GM12878 (cell line): Measurements from ENCODE around the gene CREG2. TPM values are rescaled to one million over a fixed set of nuclear protein-coding genes. Genes with fewer than 3 reads are reported as not detected.

Source experiments
- CHD4 ChIP-seq: fragments of 200-600 bp; sonication (generic); IDR thresholded peaks from 2 replicates; pipeline ENCODE4 v1.6.1; 2016; ENCODE audit warnings: mild to moderate bottlenecking
- E2F4 ChIP-seq: IDR thresholded peaks from 2 replicates; pipeline ENCODE4 v1.6.1; 2012; ENCODE audit warnings: low read depth, low read length, improper control_type of control experiment
- EED ChIP-seq: sonication (generic); IDR thresholded peaks from 2 replicates; pipeline ENCODE4 v1.6.1; 2016; ENCODE audit warnings: antibody characterized with exemption, low read depth
- ELK1 ChIP-seq: IDR thresholded peaks from 2 replicates; pipeline ENCODE4 v1.6.1; 2012; ENCODE audit warnings: low read depth, low read length, improper control_type of control experiment
- FOS ChIP-seq: IDR thresholded peaks from 3 replicates; pipeline ENCODE4 v1.6.1; 2011; ENCODE audit warnings: borderline replicate concordance; ENCODE audit not compliant: insufficient read length; ENCODE audit errors: extremely low read depth
- GABPA ChIP-seq: IDR thresholded peaks from 2 replicates; pipeline ENCODE4 v1.6.1; 2014; ENCODE audit warnings: antibody characterized with exemption, low read depth, mild to moderate bottlenecking, inconsistent platforms
- HSF1 ChIP-seq: fragments of 150-350 bp; IDR thresholded peaks from 2 replicates; pipeline ENCODE4 v1.6.1; 2014; ENCODE audit warnings: mild to moderate bottlenecking, low read depth, low read length
- JUNB ChIP-seq: IDR thresholded peaks from 2 replicates; pipeline ENCODE4 v1.6.1; 2016; ENCODE audit warnings: antibody characterized with exemption, mild to moderate bottlenecking
- MYC ChIP-seq: IDR thresholded peaks from 2 replicates; pipeline ENCODE4 v1.6.1; 2011; ENCODE audit warnings: mild to moderate bottlenecking, low read length, moderate library complexity, inconsistent platforms; ENCODE audit not compliant: insufficient read depth, insufficient replicate concordance, insufficient read length, severe bottlenecking
- POLR2AphosphoS2 ChIP-seq: IDR thresholded peaks from 2 replicates; pipeline ENCODE4 v1.6.1; 2011; ENCODE audit warnings: low read depth, mild to moderate bottlenecking, low read length, improper control_type of control experiment, moderate library complexity
- SIN3A ChIP-seq: IDR thresholded peaks from 2 replicates; pipeline ENCODE4 v1.6.1; 2012; ENCODE audit warnings: low read depth, low read length, improper control_type of control experiment
- SMAD5 ChIP-seq: IDR thresholded peaks from 2 replicates; pipeline ENCODE4 v1.6.1; 2016; ENCODE audit warnings: antibody characterized with exemption, low read depth
- SMARCA5 ChIP-seq: fragments of 450-650 bp; IDR thresholded peaks from 2 replicates; pipeline ENCODE4 v1.6.1; 2017; ENCODE audit warnings: mild to moderate bottlenecking
- SREBF1 ChIP-seq: IDR thresholded peaks from 2 replicates; pipeline ENCODE4 v1.6.1; 2012; ENCODE audit warnings: mild to moderate bottlenecking, low read length
- USF2 ChIP-seq: IDR thresholded peaks from 2 replicates; pipeline ENCODE4 v1.6.1; 2011; ENCODE audit warnings: low read depth, low read length, improper control_type of control experiment, borderline replicate concordance
- ZNF207 ChIP-seq: fragments of 450-650 bp; IDR thresholded peaks from 2 replicates; pipeline ENCODE4 v1.6.1; 2014; ENCODE audit warnings: antibody characterized with exemption, mild to moderate bottlenecking, borderline replicate concordance
- ZNF217 ChIP-seq: fragments of 450-650 bp; IDR thresholded peaks from 2 replicates; pipeline ENCODE4 v1.6.1; 2017; ENCODE audit warnings: antibody characterized with exemption, mild to moderate bottlenecking
- ZNF24 ChIP-seq: fragments of 450-650 bp; IDR thresholded peaks from 2 replicates; pipeline ENCODE4 v1.6.1; 2017; ENCODE audit warnings: antibody characterized with exemption, mild to moderate bottlenecking
- ZSCAN29 ChIP-seq: fragments of 450-650 bp; IDR thresholded peaks from 2 replicates; pipeline ENCODE4 v1.6.1; 2017; ENCODE audit warnings: mild to moderate bottlenecking, moderate library complexity
- polyA plus RNA-seq, 11 experiments: library from polyadenylated mRNA; depleted of rRNA in 4 of 11; unstranded in 6 of 11; stranded (reverse) in 5 of 11; fragments of >200 nt; fragmentation: Nextera tagmentation in 4 of 11; fragmentation: Illumina TruSeq in 1 of 11; extraction: Ambion mirVana in 4 of 11; extraction: Trizol in 1 of 11; gene quantifications; 1 replicate in 1 of 11; 2 replicates in 10 of 11; pipeline versions ENCODE4 v1.2.1 to v1.2.3, GENCODE V29; 2011 to 2016; ENCODE audit warnings: inconsistent platforms in 2 of 11, missing spikeins in 2 of 11, low read depth in 1 of 11
- total RNA-seq, 4 experiments: library from RNA; depleted of rRNA in 3 of 4; stranded (reverse); fragments of >200 nt in 3 of 4; fragmentation: Illumina TruSeq in 1 of 4; extraction: Trizol in 1 of 4; gene quantifications; 2 replicates each; pipeline versions ENCODE4 v1.2.1 to v1.2.3, GENCODE V29; 2013 to 2021
- TF ChIP-seq, protein P1 (sequence below): IDR thresholded peaks from 2 replicates; pipeline ENCODE4 v1.6.1; 2012; ENCODE audit warnings: low read length, inconsistent platforms
- TF ChIP-seq, protein P2 (sequence below): fragments of 450-650 bp; formaldehyde crosslinking; IDR thresholded peaks from 2 replicates; pipeline ENCODE4 v1.4.0; 2022; ENCODE audit warnings: mild to moderate bottlenecking, moderate library complexity

CREG2 gene
- total and polyA plus RNA-seq, 10 of the 15 experiments (the other 5 are each of a cell fraction or from before 2014, with no cell fraction given) = not detected

GRCh38 chr2:101308432-101309210 is 78.7 kb downstream of the CREG2 start, which contains the start of gene RNF149 (continued):
- TF ChIP-seq MYC (no peak), ZNF207 (no peak; the same call in 1 of the 2 replicates), ZSCAN29 (0 out of 2 replicates have a peak, but pooled peaks have one; percentile 33), HSF1 (no peak), JUNB (no peak), USF2 (no peak), FOS (no peak), SIN3A (0 out of 2 replicates have a peak, but pooled peaks have one; percentile 54), E2F4 (no peak), ZNF217 (peak; percentile 31; the same call in 1 of the 2 replicates), SREBF1 (no peak), ELK1 (no peak), ZNF24 (no peak), GABPA (no peak), CHD4 (no peak), SMAD5 (no peak), POLR2AphosphoS2 (no peak), EED (peak; percentile 35; the same call in 1 of the 2 replicates), SMARCA5 (0 out of 2 replicates have a peak, but pooled peaks have one; percentile 15)
- TF ChIP-seq, protein P1, sequence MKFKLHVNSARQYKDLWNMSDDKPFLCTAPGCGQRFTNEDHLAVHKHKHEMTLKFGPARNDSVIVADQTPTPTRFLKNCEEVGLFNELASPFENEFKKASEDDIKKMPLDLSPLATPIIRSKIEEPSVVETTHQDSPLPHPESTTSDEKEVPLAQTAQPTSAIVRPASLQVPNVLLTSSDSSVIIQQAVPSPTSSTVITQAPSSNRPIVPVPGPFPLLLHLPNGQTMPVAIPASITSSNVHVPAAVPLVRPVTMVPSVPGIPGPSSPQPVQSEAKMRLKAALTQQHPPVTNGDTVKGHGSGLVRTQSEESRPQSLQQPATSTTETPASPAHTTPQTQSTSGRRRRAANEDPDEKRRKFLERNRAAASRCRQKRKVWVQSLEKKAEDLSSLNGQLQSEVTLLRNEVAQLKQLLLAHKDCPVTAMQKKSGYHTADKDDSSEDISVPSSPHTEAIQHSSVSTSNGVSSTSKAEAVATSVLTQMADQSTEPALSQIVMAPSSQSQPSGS = no peak
- TF ChIP-seq, protein P2, sequence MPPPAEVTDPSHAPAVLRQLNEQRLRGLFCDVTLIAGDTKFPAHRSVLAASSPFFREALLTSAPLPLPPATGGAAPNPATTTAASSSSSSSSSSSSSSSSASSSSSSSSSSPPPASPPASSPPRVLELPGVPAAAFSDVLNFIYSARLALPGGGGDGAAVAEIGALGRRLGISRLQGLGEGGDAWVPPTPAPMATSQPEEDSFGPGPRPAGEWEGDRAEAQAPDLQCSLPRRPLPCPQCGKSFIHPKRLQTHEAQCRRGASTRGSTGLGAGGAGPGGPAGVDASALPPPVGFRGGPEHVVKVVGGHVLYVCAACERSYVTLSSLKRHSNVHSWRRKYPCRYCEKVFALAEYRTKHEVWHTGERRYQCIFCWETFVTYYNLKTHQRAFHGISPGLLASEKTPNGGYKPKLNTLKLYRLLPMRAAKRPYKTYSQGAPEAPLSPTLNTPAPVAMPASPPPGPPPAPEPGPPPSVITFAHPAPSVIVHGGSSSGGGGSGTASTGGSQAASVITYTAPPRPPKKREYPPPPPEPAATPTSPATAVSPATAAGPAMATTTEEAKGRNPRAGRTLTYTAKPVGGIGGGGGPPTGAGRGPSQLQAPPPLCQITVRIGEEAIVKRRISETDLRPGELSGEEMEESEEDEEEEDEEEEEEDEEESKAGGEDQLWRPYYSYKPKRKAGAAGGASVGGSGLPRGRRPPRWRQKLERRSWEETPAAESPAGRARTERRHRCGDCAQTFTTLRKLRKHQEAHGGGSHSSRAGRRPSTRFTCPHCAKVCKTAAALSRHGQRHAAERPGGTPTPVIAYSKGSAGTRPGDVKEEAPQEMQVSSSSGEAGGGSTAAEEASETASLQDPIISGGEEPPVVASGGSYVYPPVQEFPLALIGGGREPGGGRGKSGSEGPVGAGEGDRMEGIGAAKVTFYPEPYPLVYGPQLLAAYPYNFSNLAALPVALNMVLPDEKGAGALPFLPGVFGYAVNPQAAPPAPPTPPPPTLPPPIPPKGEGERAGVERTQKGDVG = no peak
